SU-DHL-6 (cell line): Measurements from ENCODE around the gene TBC1D4.

Experiments used
- EZH2phosphoT487 ChIP-seq: fragments of 200-600 bp; sonication (generic), shearing (Covaris generic); conservative IDR thresholded peaks from 2 replicates; pipeline ENCODE4 v1.6.1; 2018; ENCODE audit warnings: mild to moderate bottlenecking, antibody characterized with exemption, low read length, moderate library complexity, mixed read lengths
- TF ChIP-seq, protein P1 (sequence below): fragments of 200-600 bp; sonication (generic); IDR thresholded peaks from one replicate; pipeline ENCODE4 v1.5.1; 2017; ENCODE audit warnings: antibody characterized with exemption, mild to moderate bottlenecking, low read length, moderate library complexity; ENCODE audit not compliant: insufficient read depth, poor library complexity, severe bottlenecking

GRCh38 chr13:75250526-75251178 is 231.3 kb downstream of the TBC1D4 start:
- TF ChIP-seq, protein P1, sequence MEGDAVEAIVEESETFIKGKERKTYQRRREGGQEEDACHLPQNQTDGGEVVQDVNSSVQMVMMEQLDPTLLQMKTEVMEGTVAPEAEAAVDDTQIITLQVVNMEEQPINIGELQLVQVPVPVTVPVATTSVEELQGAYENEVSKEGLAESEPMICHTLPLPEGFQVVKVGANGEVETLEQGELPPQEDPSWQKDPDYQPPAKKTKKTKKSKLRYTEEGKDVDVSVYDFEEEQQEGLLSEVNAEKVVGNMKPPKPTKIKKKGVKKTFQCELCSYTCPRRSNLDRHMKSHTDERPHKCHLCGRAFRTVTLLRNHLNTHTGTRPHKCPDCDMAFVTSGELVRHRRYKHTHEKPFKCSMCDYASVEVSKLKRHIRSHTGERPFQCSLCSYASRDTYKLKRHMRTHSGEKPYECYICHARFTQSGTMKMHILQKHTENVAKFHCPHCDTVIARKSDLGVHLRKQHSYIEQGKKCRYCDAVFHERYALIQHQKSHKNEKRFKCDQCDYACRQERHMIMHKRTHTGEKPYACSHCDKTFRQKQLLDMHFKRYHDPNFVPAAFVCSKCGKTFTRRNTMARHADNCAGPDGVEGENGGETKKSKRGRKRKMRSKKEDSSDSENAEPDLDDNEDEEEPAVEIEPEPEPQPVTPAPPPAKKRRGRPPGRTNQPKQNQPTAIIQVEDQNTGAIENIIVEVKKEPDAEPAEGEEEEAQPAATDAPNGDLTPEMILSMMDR = no peak
- TF ChIP-seq EZH2phosphoT487 = no peak
